Heart right ventricle (tissue), 16 donors: Measurements from ENCODE around the gene GNS. TPM values are rescaled to one million over a fixed set of nuclear protein-coding genes. Genes with fewer than 3 reads are reported as not detected.

Experiments
- ATAC-seq, 8 donors: fragments of 200-7000 bp; cut with Tn5 transposase; one replicate each; pipeline ENCODE4 v1.9.1; 2020; ENCODE audit warnings: mild to moderate bottlenecking in 8 of 8, moderate library complexity in 8 of 8, moderate number of reproducible peaks in 1 of 8
- DNase-seq, 2 donors: peaks; one replicate each; pipeline ENCODE4 v3.0.0-alpha.2; 2020
- H3K27ac ChIP-seq, 10 donors: fragments of 200-600 bp; sonication (generic) in 2 of 10; one replicate each; pipeline versions ENCODE4 v1.5.0 to v1.8.0; 2020 to 2022; ENCODE audit warnings: mild to moderate bottlenecking in 3 of 10
- H3K27me3 ChIP-seq, 7 donors: fragments of 200-600 bp; one replicate each; pipeline ENCODE4 v1.8.0; 2021 to 2022; ENCODE audit warnings: mild to moderate bottlenecking in 2 of 7
- H3K36me3 ChIP-seq, 9 donors: fragments of 200-600 bp; sonication (generic) in 1 of 9; one replicate each; pipeline versions ENCODE4 v1.5.0 to v1.8.0; 2020 to 2022; ENCODE audit warnings: mild to moderate bottlenecking in 2 of 9
- H3K4me1 ChIP-seq, 9 donors: fragments of 200-600 bp; sonication (generic) in 1 of 9; one replicate each; pipeline versions ENCODE4 v1.5.0 to v1.8.0; 2020 to 2022; ENCODE audit warnings: mild to moderate bottlenecking in 4 of 9
- H3K4me3 ChIP-seq, 10 donors: fragments of 200-600 bp; sonication (generic) in 2 of 10; one replicate each; pipeline versions ENCODE4 v1.5.0 to v1.8.0; 2020 to 2022; ENCODE audit warnings: mild to moderate bottlenecking in 7 of 10, moderate library complexity in 2 of 10
- H3K9me3 ChIP-seq, 11 donors: fragments of 200-600 bp in 10 of 11; sonication (generic) in 2 of 11; one replicate each; pipeline versions ENCODE4 v1.5.0 to v1.8.0; 2013 to 2022; ENCODE audit warnings: mild to moderate bottlenecking in 2 of 11, control low read depth in 1 of 11, moderate library complexity in 1 of 11
- CTCF ChIP-seq, 9 donors: fragments of 200-600 bp; sonication (generic) in 2 of 9; IDR thresholded peaks; one replicate each; pipeline versions ENCODE4 v1.5.0 to v1.8.0; 2021 to 2022; ENCODE audit warnings: antibody characterized with exemption in 9 of 9, mild to moderate bottlenecking in 5 of 9, moderate library complexity in 1 of 9
- WGBS, 2 donors: extraction: QIAGEN DNeasy Blood & Tissue Kit; methylation state at CpG; one replicate each; pipeline ENCODE4 v1.1.7; 2013; ENCODE audit warnings: inconsistent platforms in 1 of 2; 5-methylcytosine and 5-hydroxymethylcytosine counted together
- intact Hi-C, 10 donors: fragments of 100-400 bp; cut with DNase I; formaldehyde crosslinking; loops; one replicate each; pipeline versions ENCODE4 v1.11.1 to v1.14.2; 2022
- polyA plus RNA-seq, 2 donors: library from polyadenylated mRNA; stranded (reverse); fragments of 200-250 nt; gene quantifications; one replicate each; pipeline ENCODE4 v1.2.3, GENCODE V29; 2013
- total RNA-seq, 10 donors: library from RNA; stranded (reverse); fragmentation: NEBNext Ultra II Directional in 3 of 10; extraction: Animal tissue kit (Norgen Biotek cat#: 25700) in 3 of 10; gene quantifications; one replicate each; pipeline versions ENCODE4 v1.2.1 to v1.2.4, GENCODE V29; 2021 to 2023
- donor health status: Arrhythmogenic right ventricular cardiomyopathy.
- donor health status: ischemic (EF 13 %, LVEDD 7.1; RV severe dilation, severe dysfunction).
- donor health status: healthy with polysubstance abuse.
- donor health status: DM: no; HTN: yes; CAD: no.
- donor health status: DM: no; HTN: no; CAD: no.
- donor health status: ischemic (EF 25% LVEDD 6.9; RV normal size, moderate dysfunction).
- donor health status: ischemic (EF 25% LVEDD 5.7; RV mildly dilated, moderate dysfunction).
- donor health status: healthy.
- donor health status: DM: yes; HTN: yes; CAD: no.
- donor health status: Ischemic cardiomyopathy.
- donor health status: ischemic (EF 35%, LVEDD 5.7; RV mildly dilated, moderate dysfunction).
- donor health status: nonischemic (EF 11% LVEDD 7.7; RV severe dilation, severe dysfunction).
- donor health status: DM: yes; HTN: yes; CAD: no.
- donor health status: PGD.
- donor health status: ischemic (EF 29% LVEDD 5.4; RV normal size, mild dysfunction).
- donor health status: nonischemic (EF 23%, LVEDD 6.1; RV moderate dilation, normal function).

GNS gene
- total and polyA plus RNA-seq, 12 donors: 20.4 to 204 (median 101) TPM

DNA sequence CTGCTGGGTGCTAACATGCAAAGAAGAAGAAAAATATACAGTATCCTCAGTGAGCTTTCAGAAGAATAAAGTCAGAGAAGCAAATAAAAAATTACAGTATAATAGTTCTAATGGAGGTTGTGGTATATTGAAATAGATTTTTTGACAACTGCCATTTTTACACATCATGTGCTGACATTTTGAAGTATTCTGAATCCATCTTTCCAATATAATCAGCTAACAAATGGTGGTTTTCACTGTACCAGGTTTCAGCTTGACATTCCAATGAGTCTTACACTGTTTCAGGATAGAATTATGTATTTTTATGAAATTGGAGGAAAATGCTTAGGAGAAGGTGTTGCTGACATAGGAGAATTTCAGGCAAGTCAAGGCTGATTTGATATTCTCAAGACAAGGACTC is 39.0 kb upstream of the GNS start:
- Histone ChIP-seq H3K27me3 (no peaks in the 10 kb centered on the region), H3K9me3 (no peaks in the 10 kb centered on the region), H3K36me3 (no peaks in the 10 kb centered on the region), H3K4me3 (no peak overlapping the region), H3K4me1 (peaks cover 0 to 17% (median 0%) of the 10 kb centered on the region in 9 donors), H3K27ac (no peak overlapping the region)
- DNase-seq (no peak), ATAC-seq (no peak)
- intact Hi-C loops: no loop called here
- no peak for TF ChIP-seq CTCF (IDR thresholded peaks at IDR 0.05)

DNA sequence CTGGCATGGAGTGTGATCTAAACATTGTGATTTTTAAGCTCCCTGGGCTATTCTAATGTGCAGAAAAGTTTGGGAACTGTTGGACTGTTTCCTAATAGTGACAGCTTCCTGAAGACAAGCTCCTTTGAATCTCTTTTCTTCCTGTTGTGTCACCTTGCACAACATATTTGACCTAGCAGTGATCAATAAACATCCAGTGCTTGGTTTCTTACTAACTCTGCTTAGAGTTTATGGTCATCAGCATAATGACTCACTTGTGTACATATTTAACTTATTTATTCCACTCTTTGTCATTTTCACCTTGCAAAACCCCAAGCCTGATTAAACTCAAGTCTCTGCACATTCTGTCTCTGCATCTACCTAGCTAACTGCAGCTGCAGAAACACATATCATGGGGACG is 38.0 kb upstream of the GNS start:
- WGBS, 2 donors: 81 to 90% methylated on average over 1 of the region's 1 CpG
- Histone ChIP-seq H3K27ac (no peak overlapping the region), H3K4me1 (peaks cover 0 to 14% (median 0%) of the 10 kb centered on the region in 9 donors), H3K27me3 (no peaks in the 10 kb centered on the region), H3K9me3 (peaks cover 0 to 2% (median 0%) of the 10 kb centered on the region in 11 donors), H3K36me3 (no peaks in the 10 kb centered on the region), H3K4me3 (no peak overlapping the region)
- DNase-seq: no peak
- no peak for ATAC-seq
- intact Hi-C loops: no loop called here
- no peak for TF ChIP-seq CTCF (IDR thresholded peaks at IDR 0.05)

GRCh38 chr12:64796205-64796845 is 37.1 kb upstream of the GNS start:
- Histone ChIP-seq H3K27ac (no peak overlapping the region), H3K9me3 (peaks cover 0 to 10% (median 0%) of the 10 kb centered on the region in 11 donors), H3K27me3 (no peaks in the 10 kb centered on the region), H3K4me3 (no peak overlapping the region), H3K4me1 (peaks cover 0 to 12% (median 0%) of the 10 kb centered on the region in 9 donors), H3K36me3 (no peaks in the 10 kb centered on the region)
- WGBS, 2 donors: 55 to 59% methylated on average over 5 of the region's 5 CpGs
- ATAC-seq (peak in 7 of 8 donors; percentile 43 to 84 (median 77)), DNase-seq (peak in 1 of 2 donors; percentile 66)
- intact Hi-C loops: no loop called here
- TF ChIP-seq CTCF (IDR thresholded peaks at IDR 0.05): peak; percentile 55 to 90 (median 84)

DNA sequence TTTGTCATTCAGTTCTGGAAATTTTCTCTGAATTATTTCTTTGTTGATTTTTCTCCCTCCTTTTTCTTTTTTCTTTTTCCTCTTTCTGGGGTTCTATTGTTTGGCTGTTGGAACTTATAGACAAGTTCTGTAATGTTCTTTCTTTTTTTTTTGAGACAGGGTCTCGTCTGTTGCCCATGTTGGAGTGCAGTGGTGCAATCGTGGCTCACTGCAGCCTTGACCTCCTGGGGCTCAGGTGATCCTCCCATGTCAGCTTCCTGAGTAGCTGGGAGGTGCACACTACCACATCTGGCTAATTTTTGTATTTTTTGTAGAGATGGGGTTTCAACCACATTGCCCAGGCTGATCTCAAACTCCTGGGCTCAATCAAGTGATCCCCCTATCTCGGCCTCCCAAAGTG is 35.1 kb upstream of the GNS start:
- Histone ChIP-seq H3K36me3 (no peaks in the 10 kb centered on the region), H3K4me3 (no peak overlapping the region), H3K4me1 (peaks cover 0 to 9% (median 0%) of the 10 kb centered on the region in 9 donors), H3K9me3 (peaks cover 0 to 12% (median 0%) of the 10 kb centered on the region in 11 donors), H3K27ac (no peak overlapping the region), H3K27me3 (no peaks in the 10 kb centered on the region)
- TF ChIP-seq CTCF (IDR thresholded peaks at IDR 0.05): no peak
- DNase-seq (no peak), ATAC-seq (no peak)
- 80 to 83% methylated on average over 3 of the region's 3 CpGs for WGBS, 2 donors
- intact Hi-C loops: no loop called here
